ENCODE data around the gene S1PR1. TPM values are rescaled to one million over a fixed set of nuclear protein-coding genes. Genes with fewer than 3 reads are reported as not detected.
A peak's percentile ranks its signal among the peaks of the same experiment; 100 is the strongest.

The S1PR1 gene
- total and polyA plus RNA-seq, 2 of the 13 experiments (the other 11 are each of a cell fraction or from before 2014, with no cell fraction given), result not detected

DNA sequence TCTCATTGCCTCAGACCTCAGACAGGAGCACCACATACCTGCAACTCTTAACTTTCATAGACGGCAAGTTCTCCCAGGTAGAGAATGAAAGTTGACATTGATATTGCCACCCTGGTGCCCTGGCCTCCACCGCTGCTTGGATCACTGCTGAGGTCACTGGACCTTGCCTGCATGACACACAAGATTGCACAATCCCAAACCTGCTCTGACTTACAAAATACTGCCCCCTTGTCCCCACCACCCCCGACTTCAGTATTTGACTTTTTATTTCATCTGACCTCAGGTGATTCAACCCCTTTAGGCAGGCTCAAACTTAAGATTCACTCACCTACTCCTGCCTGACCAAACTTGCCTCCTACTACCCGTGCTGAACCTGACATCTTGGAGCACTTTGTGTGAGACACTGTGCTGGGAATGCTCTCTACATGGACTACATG is 43.1 kb upstream of the S1PR1 start:
- no TSS peak for BruUV-seq (replicated peaks)
- Histone ChIP-seq H3K4me2 (ENCODE audit: low read depth, low read length) (peak overlapping the region; percentile 44), H3K9me3 (ENCODE audit: low read length) (no peaks in the 10 kb centered on the region), H3K27ac (ENCODE audit: extremely low read length, insufficient read depth, low read length) (no peak overlapping the region), H3K79me2 (ENCODE audit: insufficient read depth, low read length) (no peaks in the 10 kb centered on the region), H3K4me3 (replicated peaks in 1 of 3; ENCODE audit: insufficient read depth in 1 of 3, low read depth in 2 of 3, low read length in 3 of 3) (0 out of 6 replicates have a peak overlapping the region, but pooled peaks of 1 of the 3 experiments have one; percentile 18), H3K27me3 (ENCODE audit: control insufficient read depth in 1 of 2, insufficient read depth in 2 of 2, low read length in 2 of 2) (peaks cover 0 to 4% of the 10 kb centered on the region in 2 experiments; a peak in 1 of 5 replicates), H3K36me3 (replicated peaks in 1 of 2; ENCODE audit: control insufficient read depth in 1 of 2, insufficient read depth in 2 of 2, low read length in 2 of 2) (no peaks in the 10 kb centered on the region), H2AFZ (ENCODE audit: low read length) (no peak overlapping the region), H3K4me1 (ENCODE audit: insufficient read depth, low read length) (peaks cover 15% of the 10 kb centered on the region), H4K20me1 (ENCODE audit: insufficient read depth, low read length) (no peaks in the 10 kb centered on the region), H3K9ac (ENCODE audit: insufficient read depth, low read depth, low read length) (no peak overlapping the region)
- ATAC-seq (peak; percentile 94), DNase-seq (ENCODE audit: low spot score) (peak; percentile 39), FAIRE-seq (peak; percentile 51)
- CTCF ChIA-PET (ENCODE audit: low intra/inter-chr PET ratio, low total read pairs), result no interaction called here
- intact Hi-C loops (cut with micrococcal nuclease; ENCODE audit: unreplicated experiment), result no loop called here
- in situ Hi-C loops (cut with HindIII; ENCODE audit: extremely low pct_ligation_motif_present, low pct_unique_long_range_greater_than_20kb), result no loop called here
- POLR2A ChIA-PET, result no interaction called here
- WGBS (ENCODE audit: low lambda C conversion rate), result 2% methylated on average over 4 of the region's 4 CpGs
- TF ChIP-seq NR2F6 (IDR thresholded peaks at IDR 0.05) (peak; percentile 60), NR2F6 (CRISPR knock-in tag; IDR thresholded peaks at IDR 0.05) (peak; percentile 69), ZMYM4 (CRISPR knock-in tag; IDR thresholded peaks at IDR 0.05) (peak; percentile 72), ZNF431 (CRISPR knock-in tag; IDR thresholded peaks at IDR 0.05; ENCODE audit: borderline replicate concordance, low read depth) (no peak), RXRB (CRISPR knock-in tag; IDR thresholded peaks at IDR 0.05; ENCODE audit: borderline replicate concordance) (peak; percentile 64; the same call in 1 of the 2 replicates), ZSCAN21 (CRISPR knock-in tag; IDR thresholded peaks at IDR 0.05; ENCODE audit: borderline replicate concordance) (no peak), KAT7 (CRISPR knock-in tag; IDR thresholded peaks at IDR 0.05; ENCODE audit: borderline replicate concordance) (no peak), HNF4A (CRISPR knock-in tag; IDR thresholded peaks at IDR 0.05) (peak; percentile 79), HOXA3 (CRISPR knock-in tag; IDR thresholded peaks at IDR 0.05) (peak; percentile 31; the same call in 1 of the 2 replicates), RAD21 (CRISPR knock-in tag; IDR thresholded peaks at IDR 0.05) (no peak), JDP2 (CRISPR knock-in tag; IDR thresholded peaks at IDR 0.05; ENCODE audit: borderline replicate concordance) (no peak), ZNF644 (CRISPR knock-in tag; IDR thresholded peaks at IDR 0.05; ENCODE audit: low read depth) (0 out of 2 replicates have a peak, but pooled peaks have one; percentile 17), CREB1 (IDR thresholded peaks at IDR 0.05) (no peak), CREB1 (CRISPR knock-in tag; IDR thresholded peaks at IDR 0.05) (peak; percentile 45), ZNF232 (CRISPR knock-in tag; IDR thresholded peaks at IDR 0.05; ENCODE audit: borderline replicate concordance) (no peak), HMG20A (CRISPR knock-in tag; IDR thresholded peaks at IDR 0.05; ENCODE audit: borderline replicate concordance) (peak; percentile 17; the same call in 1 of the 2 replicates), ATF7 (IDR thresholded peaks at IDR 0.05) (no peak), ATF7 (CRISPR knock-in tag; IDR thresholded peaks at IDR 0.05) (0 out of 2 replicates have a peak, but pooled peaks have one; percentile 47), ZBTB38 (CRISPR knock-in tag; IDR thresholded peaks at IDR 0.05) (no peak), TCF7 (IDR thresholded peaks at IDR 0.05; ENCODE audit: low read depth) (0 out of 2 replicates have a peak, but pooled peaks have one; percentile 16), ZNF549 (CRISPR knock-in tag; IDR thresholded peaks at IDR 0.05) (no peak), LCORL (IDR thresholded peaks at IDR 0.05) (no peak), LCORL (CRISPR knock-in tag; IDR thresholded peaks at IDR 0.05) (peak; percentile 74; the same call in 1 of the 2 replicates)
- TF ChIP-seq, protein P1, sequence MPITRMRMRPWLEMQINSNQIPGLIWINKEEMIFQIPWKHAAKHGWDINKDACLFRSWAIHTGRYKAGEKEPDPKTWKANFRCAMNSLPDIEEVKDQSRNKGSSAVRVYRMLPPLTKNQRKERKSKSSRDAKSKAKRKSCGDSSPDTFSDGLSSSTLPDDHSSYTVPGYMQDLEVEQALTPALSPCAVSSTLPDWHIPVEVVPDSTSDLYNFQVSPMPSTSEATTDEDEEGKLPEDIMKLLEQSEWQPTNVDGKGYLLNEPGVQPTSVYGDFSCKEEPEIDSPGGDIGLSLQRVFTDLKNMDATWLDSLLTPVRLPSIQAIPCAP (CRISPR knock-in tag; IDR thresholded peaks at IDR 0.05; ENCODE audit: low read depth), result no peak
- TF ChIP-seq, protein P2, sequence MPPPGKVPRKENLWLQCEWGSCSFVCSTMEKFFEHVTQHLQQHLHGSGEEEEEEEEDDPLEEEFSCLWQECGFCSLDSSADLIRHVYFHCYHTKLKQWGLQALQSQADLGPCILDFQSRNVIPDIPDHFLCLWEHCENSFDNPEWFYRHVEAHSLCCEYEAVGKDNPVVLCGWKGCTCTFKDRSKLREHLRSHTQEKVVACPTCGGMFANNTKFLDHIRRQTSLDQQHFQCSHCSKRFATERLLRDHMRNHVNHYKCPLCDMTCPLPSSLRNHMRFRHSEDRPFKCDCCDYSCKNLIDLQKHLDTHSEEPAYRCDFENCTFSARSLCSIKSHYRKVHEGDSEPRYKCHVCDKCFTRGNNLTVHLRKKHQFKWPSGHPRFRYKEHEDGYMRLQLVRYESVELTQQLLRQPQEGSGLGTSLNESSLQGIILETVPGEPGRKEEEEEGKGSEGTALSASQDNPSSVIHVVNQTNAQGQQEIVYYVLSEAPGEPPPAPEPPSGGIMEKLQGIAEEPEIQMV (CRISPR knock-in tag; IDR thresholded peaks at IDR 0.05; ENCODE audit: low read depth), result no peak
- TF ChIP-seq, protein P3, sequence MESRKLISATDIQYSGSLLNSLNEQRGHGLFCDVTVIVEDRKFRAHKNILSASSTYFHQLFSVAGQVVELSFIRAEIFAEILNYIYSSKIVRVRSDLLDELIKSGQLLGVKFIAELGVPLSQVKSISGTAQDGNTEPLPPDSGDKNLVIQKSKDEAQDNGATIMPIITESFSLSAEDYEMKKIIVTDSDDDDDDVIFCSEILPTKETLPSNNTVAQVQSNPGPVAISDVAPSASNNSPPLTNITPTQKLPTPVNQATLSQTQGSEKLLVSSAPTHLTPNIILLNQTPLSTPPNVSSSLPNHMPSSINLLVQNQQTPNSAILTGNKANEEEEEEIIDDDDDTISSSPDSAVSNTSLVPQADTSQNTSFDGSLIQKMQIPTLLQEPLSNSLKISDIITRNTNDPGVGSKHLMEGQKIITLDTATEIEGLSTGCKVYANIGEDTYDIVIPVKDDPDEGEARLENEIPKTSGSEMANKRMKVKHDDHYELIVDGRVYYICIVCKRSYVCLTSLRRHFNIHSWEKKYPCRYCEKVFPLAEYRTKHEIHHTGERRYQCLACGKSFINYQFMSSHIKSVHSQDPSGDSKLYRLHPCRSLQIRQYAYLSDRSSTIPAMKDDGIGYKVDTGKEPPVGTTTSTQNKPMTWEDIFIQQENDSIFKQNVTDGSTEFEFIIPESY (CRISPR knock-in tag; IDR thresholded peaks at IDR 0.05), result no peak
